ENCODE data around the gene DNAAF1.
"Not testable (repeated sequence)": the region's sequence is repeated elsewhere in the genome, so short reads cannot be mapped to it uniquely, and the experiment has no call there.

DNAAF1 gene

GRCh38 chr16:84207879-84208278 lies 62.8 kb downstream of the DNAAF1 start:
- DNase-seq (ENCODE audit: low read depth in 2 of 2) = no peak

- DNase-seq (ENCODE audit: low read depth in 2 of 2) = no peak
Measured at GRCh38 chr16:84209989-84210388, 64.9 kb downstream of the DNAAF1 start.

GRCh38 chr16:84212154-84212553 lies 67.0 kb downstream of the DNAAF1 start:
- DNase-seq (ENCODE audit: low read depth in 2 of 2) = no peak

GRCh38 chr16:84212631-84213030 lies 67.5 kb downstream of the DNAAF1 start:
- DNase-seq (ENCODE audit: low read depth in 2 of 2) = no peak

- no peak for DNase-seq (ENCODE audit: low read depth in 2 of 2)
Measured at GRCh38 chr16:84214451-84215066, 69.5 kb downstream of the DNAAF1 start.

GRCh38 chr16:84215531-84215930 lies 70.4 kb downstream of the DNAAF1 start:
- no peak for DNase-seq (ENCODE audit: low read depth in 2 of 2)

GRCh38 chr16:84216144-84216543 lies 71.0 kb downstream of the DNAAF1 start:
- DNase-seq (ENCODE audit: low read depth in 2 of 2) = not testable (repeated sequence)

GRCh38 chr16:84218176-84218823 lies 73.2 kb downstream of the DNAAF1 start:
- no peak for DNase-seq (ENCODE audit: low read depth in 2 of 2)

GRCh38 chr16:84218956-84219355 lies 73.8 kb downstream of the DNAAF1 start:
- no peak for DNase-seq (ENCODE audit: low read depth in 2 of 2)

- DNase-seq (ENCODE audit: low read depth in 2 of 2) = no peak
Measured at GRCh38 chr16:84220851-84221250, 75.7 kb downstream of the DNAAF1 start.

- DNase-seq (ENCODE audit: low read depth in 2 of 2) = no peak
Measured at GRCh38 chr16:84223456-84223855, 78.3 kb downstream of the DNAAF1 start.

- no peak for DNase-seq (ENCODE audit: low read depth in 2 of 2)
Measured at GRCh38 chr16:84224554-84224953, 79.4 kb downstream of the DNAAF1 start.

GRCh38 chr16:84225126-84225525 lies 80.0 kb downstream of the DNAAF1 start:
- DNase-seq (ENCODE audit: low read depth in 2 of 2) = no peak

- DNase-seq (ENCODE audit: low read depth in 2 of 2) = no peak
Measured at GRCh38 chr16:84225571-84225970, 80.5 kb downstream of the DNAAF1 start.

- DNase-seq (ENCODE audit: low read depth in 2 of 2) = no peak
Measured at GRCh38 chr16:84226026-84226425, 80.9 kb downstream of the DNAAF1 start.
